Epithelial cell of proximal tubule (primary cell): ENCODE measurements around the gene NR2E1. TPM values are rescaled to one million over a fixed set of nuclear protein-coding genes. Genes with fewer than 3 reads are reported as not detected.

ENCODE experiments used
- DNase-seq: peaks from one replicate; pipeline ENCODE4 v3.0.0-alpha.2; 2011; ENCODE audit warnings: low read depth
- H3K4me3 ChIP-seq: 2 replicates; pipeline ENCODE4 v1.5.1; 2011; ENCODE audit warnings: low read depth, mild to moderate bottlenecking, low read length
- total RNA-seq: library from RNA; depleted of rRNA; stranded (reverse); fragments of >200 nt; gene quantifications from 2 replicates; pipeline ENCODE4 v1.2.3, GENCODE V29; 2015
- TF ChIP-seq, protein P1 (sequence below): conservative IDR thresholded peaks from 2 replicates; pipeline ENCODE4 v1.5.1; 2012; ENCODE audit warnings: low read depth, mild to moderate bottlenecking, low read length

Gene NR2E1
- total RNA-seq, 1 donor from 2014 or later, result not detected

GRCh38 chr6:108152446-108152845, 13.4 kb upstream of the NR2E1 start:
- no peak for DNase-seq
- TF ChIP-seq, protein P1, sequence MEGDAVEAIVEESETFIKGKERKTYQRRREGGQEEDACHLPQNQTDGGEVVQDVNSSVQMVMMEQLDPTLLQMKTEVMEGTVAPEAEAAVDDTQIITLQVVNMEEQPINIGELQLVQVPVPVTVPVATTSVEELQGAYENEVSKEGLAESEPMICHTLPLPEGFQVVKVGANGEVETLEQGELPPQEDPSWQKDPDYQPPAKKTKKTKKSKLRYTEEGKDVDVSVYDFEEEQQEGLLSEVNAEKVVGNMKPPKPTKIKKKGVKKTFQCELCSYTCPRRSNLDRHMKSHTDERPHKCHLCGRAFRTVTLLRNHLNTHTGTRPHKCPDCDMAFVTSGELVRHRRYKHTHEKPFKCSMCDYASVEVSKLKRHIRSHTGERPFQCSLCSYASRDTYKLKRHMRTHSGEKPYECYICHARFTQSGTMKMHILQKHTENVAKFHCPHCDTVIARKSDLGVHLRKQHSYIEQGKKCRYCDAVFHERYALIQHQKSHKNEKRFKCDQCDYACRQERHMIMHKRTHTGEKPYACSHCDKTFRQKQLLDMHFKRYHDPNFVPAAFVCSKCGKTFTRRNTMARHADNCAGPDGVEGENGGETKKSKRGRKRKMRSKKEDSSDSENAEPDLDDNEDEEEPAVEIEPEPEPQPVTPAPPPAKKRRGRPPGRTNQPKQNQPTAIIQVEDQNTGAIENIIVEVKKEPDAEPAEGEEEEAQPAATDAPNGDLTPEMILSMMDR, result no peak
- no peak overlapping the region for H3K4me3 ChIP-seq

GRCh38 chr6:108156180-108156937, 9.5 kb upstream of the NR2E1 start:
- TF ChIP-seq, protein P1, result no peak
- H3K4me3 ChIP-seq, result no peak overlapping the region
- no peak for DNase-seq

DNA sequence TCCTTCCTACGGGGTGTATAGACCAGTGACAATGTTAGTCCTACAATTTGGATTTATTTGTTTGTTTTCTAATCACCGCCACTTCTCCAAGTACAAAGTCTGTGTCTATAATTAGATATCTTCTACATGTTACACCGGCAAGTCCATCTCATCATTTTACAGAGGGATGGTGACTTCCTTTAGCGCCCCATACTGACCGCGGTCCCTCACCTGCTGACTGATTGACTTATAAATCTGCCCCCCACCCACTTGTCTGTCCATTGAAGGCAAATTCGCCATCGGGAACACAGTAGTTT, 8.9 kb upstream of the NR2E1 start:
- H3K4me3 ChIP-seq, result no peak overlapping the region
- DNase-seq, result no peak
- TF ChIP-seq, protein P1, result no peak

DNA sequence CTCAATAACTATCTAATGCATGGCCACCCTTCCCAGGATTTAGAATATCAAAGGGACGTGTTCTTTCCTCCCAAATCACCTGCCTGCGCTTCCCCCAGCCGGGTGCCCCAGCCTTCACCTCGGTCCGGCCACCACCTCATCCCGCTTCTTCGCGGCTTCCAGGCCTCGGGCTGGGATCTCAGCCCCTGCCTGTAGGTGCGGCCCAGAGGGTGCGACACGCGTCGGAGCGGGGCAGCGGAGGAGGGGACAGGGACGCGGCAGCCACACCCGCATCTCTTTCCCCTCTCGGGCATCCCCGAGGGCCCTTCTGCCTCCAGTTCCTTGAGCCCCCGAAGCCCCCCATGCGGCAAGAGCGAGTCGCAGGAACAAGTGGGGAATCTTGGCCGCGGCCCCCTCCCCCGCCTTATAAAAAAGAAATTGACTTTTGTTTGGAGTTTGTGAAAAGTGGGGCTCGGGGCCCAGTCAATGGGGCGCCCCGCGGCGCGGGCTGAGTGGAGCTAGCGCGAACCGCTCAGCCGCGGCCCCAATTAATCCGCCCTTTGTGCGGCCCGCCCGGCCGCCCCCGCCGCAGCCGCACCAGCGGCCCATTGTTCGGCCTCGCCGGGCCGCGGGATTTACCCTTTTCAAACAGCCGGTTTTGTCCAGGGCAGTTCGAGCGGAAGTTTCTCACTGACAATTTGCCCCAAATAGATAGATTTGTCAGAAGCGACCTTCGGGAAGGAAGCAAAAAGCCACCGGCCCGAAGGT, 8.4 kb upstream of the NR2E1 start:
- no peak for DNase-seq
- peak overlapping the region; percentile 5 for H3K4me3 ChIP-seq
- TF ChIP-seq, protein P1, result no peak

GRCh38 chr6:108157981-108158525, 7.8 kb upstream of the NR2E1 start:
- DNase-seq, result no peak
- TF ChIP-seq, protein P1, result no peak
- H3K4me3 ChIP-seq, result no peak overlapping the region

GRCh38 chr6:108159981-108160380, 5.8 kb upstream of the NR2E1 start:
- TF ChIP-seq, protein P1, result no peak
- no peak for DNase-seq
- no peak overlapping the region for H3K4me3 ChIP-seq
